ENCODE data around the gene FRK.
"Not testable (repeated sequence)": the region's sequence is repeated elsewhere in the genome, so short reads cannot be mapped to it uniquely, and the experiment has no call there.

Gene FRK

DNA sequence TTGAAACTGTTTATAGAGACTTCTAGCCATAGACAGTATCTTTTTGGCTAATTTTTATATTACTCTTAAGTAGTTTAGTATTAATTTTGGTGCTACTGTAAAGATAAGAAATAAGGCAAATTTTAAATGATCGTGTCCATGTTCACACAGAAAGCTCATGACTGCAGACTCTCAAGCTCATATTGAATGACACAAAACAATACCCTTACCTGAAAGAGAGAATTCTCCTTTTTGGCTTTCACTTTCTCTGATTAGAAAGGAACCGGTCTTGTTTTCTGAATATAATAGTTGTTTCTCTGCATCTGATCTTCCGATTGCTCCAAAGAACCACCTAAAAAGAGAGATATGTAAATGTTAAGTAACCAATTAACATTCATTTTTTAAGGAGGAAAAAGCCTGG lies 57.0 kb downstream of the FRK start:
- no peak for FAIRE-seq

GRCh38 chr6:116002756-116003155 lies 57.9 kb downstream of the FRK start:
- no peak for FAIRE-seq

DNA sequence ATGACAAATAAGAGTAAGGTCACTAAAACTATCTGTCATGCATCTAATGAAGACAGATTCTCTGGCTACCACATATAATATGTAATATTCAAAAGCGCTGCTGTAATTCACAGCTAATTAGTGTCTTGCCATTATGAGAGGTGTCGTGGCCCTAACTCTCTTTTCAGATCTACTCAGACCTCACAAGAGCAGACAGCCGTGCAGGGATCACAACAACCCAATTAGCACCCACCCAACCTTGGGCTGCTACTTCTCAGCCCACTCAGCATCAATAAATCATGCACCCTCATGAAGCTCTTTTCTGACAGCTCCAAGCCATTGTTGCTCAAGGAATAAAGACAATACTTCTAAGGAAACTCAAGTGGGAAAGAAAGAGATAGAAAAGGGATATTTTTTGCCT lies 61.5 kb downstream of the FRK start:
- FAIRE-seq = no peak

- no peak for FAIRE-seq
These were observed 62.6 kb downstream of the FRK start for GRCh38 chr6:115997990-115998585.

- no peak for FAIRE-seq
These were observed 74.7 kb downstream of the FRK start for GRCh38 chr6:115986026-115986425.

DNA sequence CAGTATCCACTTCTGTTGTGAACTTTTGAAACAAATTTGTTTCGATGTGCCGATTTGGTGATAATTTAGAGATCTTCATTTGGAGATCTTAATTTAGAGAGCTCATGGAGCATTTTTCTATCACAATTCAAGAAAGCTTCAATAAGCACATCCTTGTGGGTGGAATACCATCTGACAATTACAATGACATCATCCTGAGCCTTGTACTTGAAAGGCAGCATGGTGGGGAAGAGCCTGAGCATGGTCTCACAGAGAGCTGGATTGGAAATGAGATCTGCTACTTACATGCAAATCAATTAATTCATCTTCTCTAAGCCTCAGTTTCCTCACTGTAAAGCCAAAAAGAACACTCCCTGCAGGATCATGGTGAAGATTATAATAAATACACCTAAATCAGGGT lies 75.9 kb downstream of the FRK start:
- FAIRE-seq = no peak

GRCh38 chr6:115983998-115984397 lies 76.7 kb downstream of the FRK start:
- FAIRE-seq = no peak

DNA sequence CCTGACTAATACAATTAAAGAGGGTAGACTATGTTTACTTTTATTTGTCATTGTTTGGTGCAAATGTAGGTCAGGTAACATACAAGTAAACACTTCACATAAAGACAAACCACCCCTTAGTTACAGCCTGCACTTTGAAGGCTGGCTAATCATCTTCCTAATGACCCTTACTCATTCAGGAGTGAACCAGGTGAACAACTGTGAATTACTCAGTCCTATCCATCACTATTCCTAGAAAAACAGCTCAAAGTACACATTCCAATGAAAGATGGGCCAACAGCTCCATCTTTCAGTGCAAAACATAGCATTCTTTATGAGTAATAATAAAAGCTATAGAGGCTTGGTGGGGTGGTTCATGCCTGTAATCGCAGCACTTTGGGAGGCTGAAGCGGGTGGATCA lies 78.2 kb downstream of the FRK start:
- no peak for FAIRE-seq

DNA sequence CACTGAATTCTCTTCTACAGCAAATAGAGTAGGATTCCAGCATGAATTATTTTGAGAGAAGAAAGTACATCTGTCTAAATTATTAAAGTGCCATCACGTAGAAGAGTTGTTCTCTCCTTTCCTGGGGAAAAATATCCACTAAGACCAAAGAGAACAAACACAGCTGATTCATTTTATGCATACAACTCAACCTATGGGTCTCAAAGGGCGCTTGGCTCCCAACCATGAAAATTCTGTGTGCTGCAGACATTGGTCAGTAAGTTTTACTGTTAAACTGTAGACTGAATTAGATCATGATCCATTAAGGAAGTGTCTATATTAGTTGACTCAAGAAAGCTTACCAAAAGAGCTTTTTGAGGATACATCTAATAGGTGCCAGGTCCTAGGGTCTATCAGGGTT lies 83.5 kb downstream of the FRK start:
- FAIRE-seq = no peak

GRCh38 chr6:115976321-115976870 lies 84.3 kb downstream of the FRK start:
- no peak for FAIRE-seq

GRCh38 chr6:115972679-115973078 lies 88.0 kb downstream of the FRK start:
- FAIRE-seq = no peak

- no peak for FAIRE-seq
These were observed 88.9 kb downstream of the FRK start for GRCh38 chr6:115971785-115972184.

GRCh38 chr6:115969930-115970273 lies 90.8 kb downstream of the FRK start:
- no peak for FAIRE-seq

DNA sequence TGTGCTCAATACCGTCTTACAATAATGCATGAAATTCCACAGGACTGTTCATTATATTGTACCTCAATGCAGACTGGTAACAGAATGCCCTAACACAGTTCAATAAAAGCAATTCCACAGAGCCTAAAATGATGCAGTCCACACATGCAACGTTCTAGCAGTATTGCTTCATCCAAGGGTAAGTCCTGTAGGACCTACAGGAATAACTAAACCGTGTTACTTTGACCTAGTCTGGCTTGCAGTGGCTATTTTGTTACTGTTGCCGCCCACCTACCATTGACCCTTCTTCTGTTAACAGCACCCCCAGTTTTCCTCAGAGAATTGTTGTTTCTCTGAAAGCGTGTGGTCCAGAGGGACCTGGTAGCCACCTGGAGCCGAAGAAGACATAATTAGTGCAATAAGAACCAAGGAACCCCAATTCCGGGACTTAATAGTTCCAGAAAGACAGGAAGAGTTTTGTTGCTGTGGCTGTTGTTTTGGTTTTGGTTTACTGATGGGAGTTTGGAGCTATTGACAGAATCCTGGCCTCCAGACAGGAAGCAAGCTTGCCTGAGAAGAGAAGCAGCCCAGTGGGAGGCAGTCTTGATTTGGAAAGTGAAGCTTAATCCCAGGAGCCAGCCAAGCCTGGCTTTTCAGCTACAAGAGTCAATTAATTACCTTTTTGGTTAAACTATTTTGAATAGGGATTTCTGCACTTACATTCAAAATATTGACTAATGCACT lies 91.3 kb downstream of the FRK start:
- FAIRE-seq = no peak

DNA sequence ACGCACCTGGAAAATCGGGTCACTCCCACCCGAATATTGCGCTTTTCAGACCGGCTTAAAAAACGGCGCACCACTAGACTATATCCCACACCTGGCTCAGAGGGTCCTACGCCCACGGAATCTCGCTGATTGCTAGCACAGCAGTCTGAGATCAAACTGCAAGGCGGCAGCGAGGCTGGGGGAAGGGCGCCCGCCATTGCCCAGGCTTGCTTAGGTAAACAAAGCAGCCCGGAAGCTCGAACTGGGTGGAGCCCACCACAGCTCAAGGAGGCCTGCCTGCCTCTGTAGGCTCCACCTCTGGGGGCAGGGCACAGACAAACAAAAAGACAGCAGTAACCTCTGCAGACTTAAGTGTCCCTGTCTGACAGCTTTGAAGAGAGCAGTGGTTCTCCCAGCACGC lies 100.4 kb downstream of the FRK start:
- FAIRE-seq = not testable (repeated sequence)

DNA sequence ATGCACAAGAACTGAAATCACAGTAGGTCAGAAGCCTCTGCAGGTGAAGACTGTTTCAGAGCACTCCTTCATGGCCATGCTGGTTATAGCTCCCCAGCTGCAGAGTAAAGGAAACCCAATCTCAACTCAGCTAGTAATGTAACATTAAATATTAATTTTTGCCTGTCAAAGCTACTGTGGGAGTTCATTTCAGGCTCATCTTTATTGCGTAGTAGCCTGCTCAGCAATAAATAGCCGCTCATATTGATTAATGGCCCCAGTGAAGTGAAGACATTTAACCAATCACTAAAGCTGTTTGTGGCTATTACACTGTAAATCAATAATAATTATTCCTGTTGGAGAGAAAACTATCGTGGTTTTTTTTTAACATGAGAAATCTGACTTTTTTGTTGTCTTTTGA lies 101.7 kb downstream of the FRK start:
- FAIRE-seq = no peak

DNA sequence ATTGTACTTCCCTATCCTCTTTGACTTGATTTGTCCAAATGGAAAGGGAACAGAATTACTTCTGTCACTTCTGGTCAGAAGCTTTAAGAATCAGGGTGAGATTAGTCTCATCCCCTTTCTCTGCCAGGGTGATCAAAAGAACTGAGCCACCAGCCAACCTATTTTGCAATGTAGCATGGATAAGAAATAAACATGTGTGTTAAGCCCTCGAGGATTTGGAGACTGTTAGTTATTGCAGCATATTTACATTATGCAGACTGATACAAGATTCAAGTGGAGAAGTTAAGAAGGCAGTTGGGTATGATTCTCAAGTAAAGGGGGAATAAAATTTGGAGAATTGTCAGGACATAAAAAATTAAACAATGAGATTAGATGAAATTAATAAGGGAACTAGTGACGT lies 106.0 kb downstream of the FRK start:
- no peak for FAIRE-seq

DNA sequence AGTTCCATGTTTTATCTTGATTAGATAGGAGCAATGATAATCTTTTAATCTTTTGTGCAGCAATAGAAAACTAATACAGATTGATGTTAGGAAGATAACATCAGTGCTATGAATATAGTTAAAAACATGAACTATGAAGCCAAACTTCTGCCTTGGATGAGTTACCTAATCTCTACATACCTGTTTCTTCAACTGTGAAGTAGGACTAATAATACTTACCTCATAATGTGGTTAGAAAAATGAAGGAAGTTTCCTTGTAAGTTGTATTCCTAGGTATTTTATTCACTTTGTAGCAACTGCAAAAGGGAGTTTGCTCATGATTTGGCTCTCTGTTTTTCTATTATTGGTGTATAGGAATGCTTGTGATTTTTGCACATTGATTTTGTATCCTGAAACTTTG lies 111.9 kb downstream of the FRK start:
- FAIRE-seq = no peak

DNA sequence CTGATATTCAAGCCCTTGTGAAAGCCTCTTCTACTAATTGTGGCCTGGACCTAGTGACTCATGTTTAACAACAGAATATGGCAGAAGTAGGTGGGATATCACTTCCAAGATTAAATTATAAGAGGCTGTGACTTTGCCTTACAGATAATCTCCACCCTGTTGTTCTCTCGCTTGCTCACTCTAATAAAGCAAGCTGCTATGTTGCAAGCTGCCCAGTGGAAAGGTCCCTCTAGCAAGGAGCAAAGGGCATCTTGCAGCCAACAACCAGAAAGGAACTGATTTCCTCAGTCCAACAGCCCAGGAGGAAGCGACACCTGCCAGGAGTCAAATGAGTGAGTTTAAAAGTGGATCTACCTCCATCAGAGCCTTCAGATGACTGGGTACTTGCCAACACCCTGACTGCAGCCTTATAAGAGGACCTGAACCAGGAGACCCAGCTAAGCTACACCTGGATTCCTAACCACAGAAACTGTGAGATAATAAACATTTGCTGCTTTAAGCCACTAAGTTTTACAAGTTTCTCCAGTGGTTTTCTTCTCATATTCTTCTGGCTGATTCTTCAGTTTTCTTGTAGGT lies 112.6 kb downstream of the FRK start:
- no peak for FAIRE-seq

DNA sequence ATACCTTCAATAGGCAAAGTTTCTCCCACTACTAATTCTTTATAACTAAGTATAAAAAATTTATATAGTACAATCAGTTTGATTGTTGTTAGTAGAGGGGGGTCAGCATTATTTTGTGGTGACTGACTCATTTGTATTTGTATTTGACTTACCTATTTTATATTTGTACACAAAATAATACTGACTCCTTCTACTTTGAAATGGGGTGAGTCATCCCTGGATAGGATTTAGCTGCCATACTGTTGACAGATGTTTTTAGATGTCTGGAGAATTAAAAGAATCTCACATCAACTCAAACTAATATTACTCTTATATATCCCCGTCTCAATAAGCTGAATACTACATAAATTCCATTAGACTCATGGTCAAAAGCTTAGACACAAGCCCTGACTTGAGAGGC lies 114.9 kb downstream of the FRK start:
- no peak for FAIRE-seq

GRCh38 chr6:115945306-115945705 lies 115.4 kb downstream of the FRK start:
- FAIRE-seq = no peak

DNA sequence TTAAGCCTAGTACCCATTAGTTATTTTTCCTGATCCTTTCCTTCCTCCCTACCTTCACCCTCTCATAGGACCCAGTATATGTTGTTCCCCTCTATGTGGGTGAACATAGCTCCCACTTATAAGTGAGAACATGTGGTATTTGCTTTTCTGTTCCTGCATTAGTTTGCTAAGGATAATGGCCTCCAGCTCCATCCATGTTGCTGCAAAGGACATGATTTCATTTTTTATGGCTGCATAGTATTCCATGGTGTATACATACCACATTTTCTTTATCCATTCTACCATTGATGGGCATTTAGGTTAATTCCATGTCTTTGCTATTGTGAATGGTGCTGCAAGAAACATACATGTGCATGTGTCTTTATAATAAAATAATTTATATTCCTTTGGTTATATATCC lies 115.9 kb downstream of the FRK start:
- not testable (repeated sequence) for FAIRE-seq

GRCh38 chr6:115937502-115937901 lies 123.2 kb downstream of the FRK start:
- not testable (repeated sequence) for FAIRE-seq

DNA sequence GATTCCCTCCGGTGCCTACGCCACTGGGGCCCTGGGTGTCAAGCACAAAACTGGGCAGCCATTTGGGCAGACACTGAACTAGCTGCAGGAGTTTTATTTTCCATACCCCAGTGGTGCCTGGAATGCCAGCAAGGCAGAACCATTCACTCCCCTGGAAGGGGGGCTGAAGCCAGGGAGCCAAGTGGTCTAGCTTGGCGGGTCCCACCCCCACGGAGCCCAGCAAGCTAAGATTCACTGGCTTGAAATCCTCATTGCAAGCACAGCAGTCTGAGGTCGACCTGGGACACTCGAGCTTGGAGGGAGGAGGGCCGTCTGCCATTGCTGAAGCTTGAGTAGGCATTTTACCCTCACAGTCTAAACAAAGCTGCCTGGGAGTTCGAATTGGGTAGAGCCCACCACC lies 125.3 kb downstream of the FRK start:
- FAIRE-seq = no peak

DNA sequence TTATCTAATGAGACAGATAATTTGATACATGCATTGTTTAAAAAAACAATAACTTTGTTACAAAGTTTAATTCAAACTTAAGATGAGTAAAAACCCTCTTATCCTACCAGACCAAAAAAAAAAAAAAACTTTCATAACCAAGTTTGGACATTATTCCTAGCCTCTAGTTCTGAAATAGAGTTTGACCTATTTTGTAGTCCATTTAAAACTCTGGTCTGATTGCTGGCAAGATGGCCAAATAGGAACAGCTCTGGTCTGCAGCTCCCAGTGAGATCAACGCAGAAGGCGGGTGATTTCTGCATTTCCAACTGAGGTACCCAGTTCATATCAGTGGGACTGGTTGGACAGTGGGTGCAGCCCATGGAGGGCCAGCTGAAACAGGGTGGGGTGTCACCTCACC lies 125.9 kb downstream of the FRK start:
- FAIRE-seq = no peak

Measured in TTC549 (cell line).